Activated CD8-positive, alpha-beta memory T cell treated with anti-CD3 and anti-CD28 coated beads, Interleukin-2, amount 50 U/mL, for 24 hours (primary cell): ENCODE results near the gene UBE2Q1.

Source experiments
- DNase-seq: peaks from one replicate; pipeline ENCODE4 v3.0.0-alpha.2; 2020; ENCODE audit errors: extremely low read depth

The UBE2Q1 gene

GRCh38 chr1:154577346-154578057 is 19.0 kb upstream of the UBE2Q1 start:
- DNase-seq, result no peak

- no peak for DNase-seq
These were observed 17.6 kb upstream of the UBE2Q1 start for GRCh38 chr1:154575951-154576566.

GRCh38 chr1:154575147-154575927 is 16.9 kb upstream of the UBE2Q1 start:
- DNase-seq, result no peak

DNA sequence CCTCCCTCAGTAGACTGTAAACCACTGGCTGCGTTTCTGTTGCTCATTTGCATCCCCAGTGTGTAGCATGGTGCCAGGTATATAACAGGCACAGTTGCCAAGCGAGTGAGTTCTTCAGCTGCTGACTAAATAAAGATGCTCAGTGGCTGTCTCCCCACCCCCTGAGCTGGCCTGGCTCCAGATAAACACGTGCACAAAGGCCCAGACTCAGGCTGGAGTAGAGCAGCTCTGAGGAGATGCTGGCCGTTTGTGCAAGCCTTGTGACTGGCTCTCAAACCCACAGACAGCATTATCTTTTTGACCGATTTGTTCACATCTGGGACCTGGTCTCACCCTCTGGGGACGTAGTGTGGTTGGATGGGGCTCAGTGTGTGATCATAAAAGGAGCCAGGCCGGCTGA is 16.3 kb upstream of the UBE2Q1 start:
- no peak for DNase-seq

GRCh38 chr1:154573168-154573510 is 14.7 kb upstream of the UBE2Q1 start:
- no peak for DNase-seq

GRCh38 chr1:154572468-154573167 is 14.2 kb upstream of the UBE2Q1 start:
- no peak for DNase-seq

DNA sequence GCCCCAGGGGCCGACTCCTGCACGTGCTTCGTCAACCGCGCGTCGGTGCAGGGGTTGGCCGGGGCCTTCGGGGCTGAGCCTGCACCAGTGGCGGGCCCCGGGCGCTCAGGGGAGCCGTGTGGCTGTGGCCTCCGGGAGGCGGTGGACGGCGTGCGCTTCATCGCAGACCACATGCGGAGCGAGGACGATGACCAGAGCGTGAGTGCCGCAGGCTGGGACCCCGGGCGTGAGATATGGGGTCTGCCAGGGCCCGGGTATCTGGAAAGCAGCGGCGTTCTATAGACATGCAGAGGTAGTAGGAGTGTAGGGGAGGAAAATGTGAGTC is 13.5 kb upstream of the UBE2Q1 start:
- DNase-seq, result no peak

DNA sequence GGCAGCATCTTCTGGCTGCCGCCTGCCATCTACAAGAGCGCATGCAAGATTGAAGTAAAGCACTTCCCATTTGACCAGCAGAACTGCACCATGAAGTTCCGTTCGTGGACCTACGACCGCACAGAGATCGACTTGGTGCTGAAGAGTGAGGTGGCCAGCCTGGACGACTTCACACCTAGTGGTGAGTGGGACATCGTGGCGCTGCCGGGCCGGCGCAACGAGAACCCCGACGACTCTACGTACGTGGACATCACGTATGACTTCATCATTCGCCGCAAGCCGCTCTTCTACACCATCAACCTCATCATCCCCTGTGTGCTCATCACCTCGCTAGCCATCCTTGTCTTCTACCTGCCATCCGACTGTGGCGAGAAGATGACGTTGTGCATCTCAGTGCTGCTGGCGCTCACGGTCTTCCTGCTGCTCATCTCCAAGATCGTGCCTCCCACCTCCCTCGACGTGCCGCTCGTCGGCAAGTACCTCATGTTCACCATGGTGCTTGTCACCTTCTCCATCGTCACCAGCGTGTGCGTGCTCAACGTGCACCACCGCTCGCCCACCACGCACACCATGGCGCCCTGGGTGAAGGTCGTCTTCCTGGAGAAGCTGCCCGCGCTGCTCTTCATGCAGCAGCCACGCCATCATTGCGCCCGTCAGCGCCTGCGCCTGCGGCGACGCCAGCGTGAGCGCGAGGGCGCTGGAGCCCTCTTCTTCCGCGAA is 12.9 kb upstream of the UBE2Q1 start:
- DNase-seq, result no peak

DNA sequence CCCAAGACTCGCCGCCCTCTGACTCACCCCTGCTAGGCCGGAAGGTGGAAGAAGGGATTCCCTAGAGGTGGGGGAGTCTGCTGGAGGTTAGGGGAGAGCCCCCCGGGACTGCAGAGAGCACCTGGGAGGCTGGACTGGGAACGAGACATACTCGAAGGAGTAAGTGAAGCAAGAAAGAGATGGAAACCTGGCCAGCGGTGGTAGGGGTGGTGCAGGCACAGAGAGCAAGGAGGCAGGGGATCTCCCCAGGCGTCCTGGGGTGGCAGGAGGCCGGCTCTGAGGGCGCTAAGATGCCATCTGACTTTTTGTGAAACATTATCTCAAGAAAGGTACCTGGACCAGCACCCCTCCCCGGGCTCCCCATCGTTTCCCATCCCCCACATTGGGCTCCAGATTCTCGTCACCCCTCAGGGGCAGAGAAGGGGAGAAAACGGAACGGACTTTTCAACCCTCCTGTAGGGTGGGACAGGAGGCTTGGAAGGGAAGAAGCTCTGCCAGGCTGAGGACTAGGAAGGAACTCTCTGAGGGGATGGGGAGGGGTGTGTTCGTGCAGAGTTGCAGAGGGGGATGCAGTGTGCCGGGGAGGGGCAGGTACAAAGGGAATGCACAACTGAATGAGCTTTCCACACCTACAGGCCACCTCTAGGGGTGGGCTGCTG is 9.8 kb upstream of the UBE2Q1 start:
- no peak for DNase-seq

- peak; percentile 32 for DNase-seq
These were observed 9.1 kb upstream of the UBE2Q1 start, which contains the start of gene CHRNB2 for GRCh38 chr1:154567386-154568156. Gene CHRNB2, plus strand, starts transcription at chr1:154567778. Its CDS starts 267 bp downstream, at chr1:154568045.

GRCh38 chr1:154565876-154566275 is 7.4 kb upstream of the UBE2Q1 start:
- DNase-seq, result no peak

GRCh38 chr1:154559466-154560044 is 1.1 kb upstream of the UBE2Q1 start:
- DNase-seq, result peak; percentile 60

- DNase-seq, result peak; percentile 99
These were observed 431 bp upstream of the UBE2Q1 start for GRCh38 chr1:154558720-154559465.

- DNase-seq, result no peak
These were observed 1.1 kb downstream of the UBE2Q1 start for GRCh38 chr1:154557248-154557938.

- no peak for DNase-seq
These were observed 2.0 kb downstream of the UBE2Q1 start for GRCh38 chr1:154556422-154556821.

DNA sequence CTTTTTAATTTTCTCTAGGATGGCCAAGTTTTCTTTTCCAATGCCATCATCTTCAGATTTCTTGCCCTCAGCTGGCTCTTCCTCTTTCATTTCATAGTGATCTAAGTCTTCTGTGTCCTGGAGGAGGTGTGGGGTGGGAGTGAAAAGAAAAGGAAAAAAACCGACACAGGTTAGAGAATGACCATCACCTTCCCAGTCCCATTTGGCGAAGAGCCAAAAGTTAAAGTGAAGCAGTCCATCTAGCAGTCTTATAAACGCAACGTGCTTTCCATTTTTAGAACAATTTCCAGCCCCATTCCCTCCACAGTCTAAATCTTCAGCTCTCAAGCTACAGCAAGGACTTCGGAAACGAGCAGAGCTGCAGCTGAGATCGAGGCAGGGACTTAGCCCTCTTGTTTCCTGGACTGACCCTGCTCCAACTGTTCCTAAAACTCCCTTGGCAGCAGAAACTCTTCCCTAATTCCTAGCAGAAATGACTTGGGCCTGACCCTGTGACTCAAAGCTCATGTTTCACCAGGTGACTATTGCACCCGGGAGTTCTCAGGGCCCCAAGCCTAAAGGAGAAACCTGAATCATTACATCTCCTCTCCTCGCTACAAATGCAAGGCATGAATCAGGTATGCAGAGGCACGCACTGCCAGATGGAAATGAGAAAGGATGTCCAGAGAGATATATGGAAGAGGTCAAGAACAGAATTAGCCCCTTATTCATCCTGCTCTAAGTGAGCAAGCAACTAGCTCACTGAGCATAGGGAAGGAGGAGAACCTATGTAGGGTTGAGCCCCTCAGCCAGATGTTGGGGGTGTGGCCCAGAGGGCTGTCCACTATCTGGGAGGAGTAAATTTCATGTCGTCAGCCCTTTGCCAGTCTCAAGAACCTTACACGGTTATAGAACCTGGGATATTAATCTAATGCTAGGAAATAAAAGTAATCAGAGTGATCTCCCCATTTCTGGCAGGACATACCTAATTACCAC is 5.1 kb downstream of the UBE2Q1 start:
- no peak for DNase-seq

DNA sequence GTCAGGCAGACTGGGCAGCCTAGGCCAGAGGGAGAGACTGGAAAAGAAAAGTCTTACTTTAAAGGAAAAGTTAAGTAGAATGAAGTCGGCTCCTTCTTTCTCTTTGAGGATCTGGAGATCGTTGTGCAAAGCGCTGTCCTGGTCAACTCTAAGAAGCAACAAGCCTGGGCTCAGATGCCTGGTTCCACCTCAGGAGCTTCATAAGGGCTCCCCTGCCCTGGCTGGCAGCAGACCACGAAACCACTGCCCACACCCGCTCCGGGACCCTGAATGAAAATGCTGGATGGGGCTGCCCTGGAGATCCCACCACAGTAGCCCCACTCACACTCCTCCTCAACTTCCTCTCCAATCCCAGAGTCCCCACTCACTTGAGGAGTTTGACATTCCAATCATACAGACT is 6.4 kb downstream of the UBE2Q1 start:
- no peak for DNase-seq

DNA sequence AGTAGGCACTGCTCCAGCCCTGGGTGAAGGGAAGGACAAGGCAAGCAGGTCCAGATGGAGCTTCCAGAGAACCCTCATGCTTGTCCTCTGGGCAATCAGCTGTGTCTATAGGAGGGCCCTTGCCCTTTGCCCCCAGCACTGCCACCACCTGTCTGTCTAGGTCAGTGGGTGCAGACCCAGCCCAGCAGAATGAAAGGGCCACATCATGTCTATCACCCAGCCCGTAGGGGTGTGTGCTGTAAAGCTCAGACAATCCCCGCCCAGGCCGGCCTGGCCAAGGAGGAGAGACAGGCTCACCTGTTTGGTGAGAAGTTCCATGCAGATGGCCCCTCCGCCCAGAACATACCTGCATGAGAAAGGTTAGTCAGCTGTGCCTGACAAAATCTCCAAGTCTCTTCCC is 7.0 kb downstream of the UBE2Q1 start:
- no peak for DNase-seq
